ENCODE results near the gene TPMT.

TPMT gene

DNA sequence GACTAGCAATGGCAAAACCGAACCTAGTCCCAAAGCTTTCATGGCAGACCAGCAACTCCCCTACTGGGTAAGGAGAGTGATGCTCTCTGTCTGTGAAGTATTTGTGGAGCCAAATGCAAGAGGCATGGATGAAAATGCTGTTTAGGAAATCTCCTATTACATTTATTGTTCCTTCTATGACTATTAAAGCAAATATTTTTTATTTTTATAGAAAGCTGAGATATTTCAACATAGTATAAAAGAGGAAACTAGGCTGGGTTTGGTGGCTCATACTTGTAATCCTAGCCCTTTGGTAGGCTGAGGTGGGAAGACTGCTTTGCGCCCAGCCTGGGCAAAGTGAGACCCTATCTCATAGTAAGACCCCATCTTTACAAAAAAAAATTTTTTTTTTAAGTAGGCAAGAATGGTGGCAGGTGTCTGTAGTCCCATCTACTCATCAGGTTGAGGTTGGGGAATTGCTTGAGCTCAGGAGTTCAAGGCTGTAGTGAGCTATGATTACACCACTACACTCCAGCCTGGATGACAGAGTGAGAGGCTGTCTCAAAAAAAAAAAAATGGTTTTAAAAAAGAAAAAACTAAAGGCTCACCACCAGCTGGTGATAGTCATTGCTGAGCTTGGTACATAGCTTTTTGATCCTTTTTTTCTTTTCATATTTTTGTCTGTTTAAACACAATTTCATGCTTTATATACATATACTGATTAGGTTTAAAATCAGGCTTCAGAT, 11.6 kb upstream of the TPMT start:
- Histone ChIP-seq H3K27me3 (ENCODE audit: insufficient read depth, low read length) (no peaks in the 10 kb centered on the region), H3K4me1 (ENCODE audit: insufficient read depth, low read length, severe bottlenecking) (no peaks in the 10 kb centered on the region), H3K9me2 (ENCODE audit: low read depth, low read length) (no peaks in the 10 kb centered on the region), H2AFZ (ENCODE audit: low read length) (no peak overlapping the region), H3K9me3 (ENCODE audit: low read length) (no peaks in the 10 kb centered on the region), H3F3A (ENCODE audit: insufficient read depth, low read length) (no peaks in the 10 kb centered on the region), H3K27ac (ENCODE audit: low read depth, low read length, poor library complexity, severe bottlenecking) (no peak overlapping the region), H3K36me3 (ENCODE audit: insufficient read depth, low read length) (peaks cover 72% of the 10 kb centered on the region), H3K79me2 (ENCODE audit: insufficient read depth, low read length) (no peaks in the 10 kb centered on the region), H3K9ac (ENCODE audit: low read length) (no peak overlapping the region), H4K20me1 (ENCODE audit: insufficient read depth, low read length) (no peaks in the 10 kb centered on the region), H3K4me3 (ENCODE audit: low read depth, low read length, poor library complexity, severe bottlenecking) (no peak overlapping the region), H3K4me2 (ENCODE audit: low read length) (no peak overlapping the region)
- TF ChIP-seq, protein P1, sequence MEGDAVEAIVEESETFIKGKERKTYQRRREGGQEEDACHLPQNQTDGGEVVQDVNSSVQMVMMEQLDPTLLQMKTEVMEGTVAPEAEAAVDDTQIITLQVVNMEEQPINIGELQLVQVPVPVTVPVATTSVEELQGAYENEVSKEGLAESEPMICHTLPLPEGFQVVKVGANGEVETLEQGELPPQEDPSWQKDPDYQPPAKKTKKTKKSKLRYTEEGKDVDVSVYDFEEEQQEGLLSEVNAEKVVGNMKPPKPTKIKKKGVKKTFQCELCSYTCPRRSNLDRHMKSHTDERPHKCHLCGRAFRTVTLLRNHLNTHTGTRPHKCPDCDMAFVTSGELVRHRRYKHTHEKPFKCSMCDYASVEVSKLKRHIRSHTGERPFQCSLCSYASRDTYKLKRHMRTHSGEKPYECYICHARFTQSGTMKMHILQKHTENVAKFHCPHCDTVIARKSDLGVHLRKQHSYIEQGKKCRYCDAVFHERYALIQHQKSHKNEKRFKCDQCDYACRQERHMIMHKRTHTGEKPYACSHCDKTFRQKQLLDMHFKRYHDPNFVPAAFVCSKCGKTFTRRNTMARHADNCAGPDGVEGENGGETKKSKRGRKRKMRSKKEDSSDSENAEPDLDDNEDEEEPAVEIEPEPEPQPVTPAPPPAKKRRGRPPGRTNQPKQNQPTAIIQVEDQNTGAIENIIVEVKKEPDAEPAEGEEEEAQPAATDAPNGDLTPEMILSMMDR (IDR thresholded peaks at IDR 0.05; ENCODE audit: low read length) = no peak
- TF ChIP-seq EZH2 (IDR thresholded peaks at IDR 0.05; ENCODE audit: borderline replicate concordance, low read length) = no peak

DNA sequence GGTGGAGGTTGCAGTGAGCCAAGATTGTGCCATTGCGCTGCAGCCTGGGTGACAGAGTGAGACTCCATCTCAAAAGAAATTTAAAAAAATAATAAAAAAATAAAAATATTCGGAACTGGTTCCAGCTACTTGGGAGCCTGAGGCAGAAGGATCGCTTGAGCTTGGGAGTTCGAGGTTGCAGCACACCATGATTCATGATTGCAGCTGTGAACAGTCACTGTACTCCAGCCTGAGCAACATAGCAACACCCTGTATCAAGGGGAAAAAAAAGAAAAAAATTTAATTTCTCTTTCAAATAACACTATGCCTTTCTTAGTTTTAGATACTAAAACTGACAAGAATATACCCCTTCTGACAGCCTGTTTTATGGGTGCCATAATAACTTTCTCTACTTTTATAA, 10.9 kb upstream of the TPMT start:
- no peaks in the 10 kb centered on the region for H3K4me1 ChIP-seq (ENCODE audit: insufficient read depth, low read length, severe bottlenecking)
- H3K36me3 ChIP-seq (ENCODE audit: insufficient read depth, low read length) = peaks cover 73% of the 10 kb centered on the region
- H3K27me3 ChIP-seq (ENCODE audit: insufficient read depth, low read length) = no peaks in the 10 kb centered on the region
- no peaks in the 10 kb centered on the region for H3K9me2 ChIP-seq (ENCODE audit: low read depth, low read length)
- TF ChIP-seq, protein P1 (IDR thresholded peaks at IDR 0.05; ENCODE audit: low read length) = no peak
- TF ChIP-seq EZH2 (IDR thresholded peaks at IDR 0.05; ENCODE audit: borderline replicate concordance, low read length) = no peak
- no peak overlapping the region for H2AFZ ChIP-seq (ENCODE audit: low read length)
- no peak overlapping the region for H3K9ac ChIP-seq (ENCODE audit: low read length)
- H3F3A ChIP-seq (ENCODE audit: insufficient read depth, low read length) = no peaks in the 10 kb centered on the region
- H3K79me2 ChIP-seq (ENCODE audit: insufficient read depth, low read length) = no peaks in the 10 kb centered on the region
- H3K4me2 ChIP-seq (ENCODE audit: low read length) = no peak overlapping the region
- no peak overlapping the region for H3K27ac ChIP-seq (ENCODE audit: low read depth, low read length, poor library complexity, severe bottlenecking)
- no peak overlapping the region for H3K4me3 ChIP-seq (ENCODE audit: low read depth, low read length, poor library complexity, severe bottlenecking)
- no peaks in the 10 kb centered on the region for H4K20me1 ChIP-seq (ENCODE audit: insufficient read depth, low read length)
- H3K9me3 ChIP-seq (ENCODE audit: low read length) = no peaks in the 10 kb centered on the region

DNA sequence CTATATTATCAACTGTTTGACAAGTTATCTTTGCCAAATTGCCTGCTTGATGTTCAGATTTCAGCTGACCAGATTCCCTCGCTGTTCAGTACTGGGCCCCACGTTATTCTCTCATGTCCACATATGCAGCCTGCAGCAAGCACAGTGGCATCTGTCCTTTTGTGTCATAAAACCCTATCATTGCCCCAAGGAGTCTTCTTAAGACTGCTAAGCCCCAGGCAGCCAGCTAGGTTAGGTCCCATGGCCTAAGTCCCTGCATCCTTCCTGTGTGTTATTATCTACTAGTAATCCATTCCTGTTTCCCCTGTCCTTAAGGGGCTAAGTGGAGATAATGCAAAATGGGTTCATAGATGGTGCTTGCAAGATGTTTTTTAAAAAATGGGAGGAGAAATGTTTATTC, 7.5 kb upstream of the TPMT start:
- Histone ChIP-seq H3K27ac (ENCODE audit: low read depth, low read length, poor library complexity, severe bottlenecking) (no peak overlapping the region), H3K27me3 (ENCODE audit: insufficient read depth, low read length) (no peaks in the 10 kb centered on the region), H3K9ac (ENCODE audit: low read length) (no peak overlapping the region), H2AFZ (ENCODE audit: low read length) (no peak overlapping the region), H3K4me2 (ENCODE audit: low read length) (no peak overlapping the region), H3K79me2 (ENCODE audit: insufficient read depth, low read length) (no peaks in the 10 kb centered on the region), H3K4me1 (ENCODE audit: insufficient read depth, low read length, severe bottlenecking) (no peaks in the 10 kb centered on the region), H3K9me2 (ENCODE audit: low read depth, low read length) (no peaks in the 10 kb centered on the region), H4K20me1 (ENCODE audit: insufficient read depth, low read length) (no peaks in the 10 kb centered on the region), H3K36me3 (ENCODE audit: insufficient read depth, low read length) (peaks cover 61% of the 10 kb centered on the region), H3K9me3 (ENCODE audit: low read length) (no peaks in the 10 kb centered on the region), H3K4me3 (ENCODE audit: low read depth, low read length, poor library complexity, severe bottlenecking) (no peak overlapping the region), H3F3A (ENCODE audit: insufficient read depth, low read length) (no peaks in the 10 kb centered on the region)
- TF ChIP-seq, protein P1 (IDR thresholded peaks at IDR 0.05; ENCODE audit: low read length) = no peak
- TF ChIP-seq EZH2 (IDR thresholded peaks at IDR 0.05; ENCODE audit: borderline replicate concordance, low read length) = no peak
